Measurements from ENCODE around the gene OR5M3.

DNA sequence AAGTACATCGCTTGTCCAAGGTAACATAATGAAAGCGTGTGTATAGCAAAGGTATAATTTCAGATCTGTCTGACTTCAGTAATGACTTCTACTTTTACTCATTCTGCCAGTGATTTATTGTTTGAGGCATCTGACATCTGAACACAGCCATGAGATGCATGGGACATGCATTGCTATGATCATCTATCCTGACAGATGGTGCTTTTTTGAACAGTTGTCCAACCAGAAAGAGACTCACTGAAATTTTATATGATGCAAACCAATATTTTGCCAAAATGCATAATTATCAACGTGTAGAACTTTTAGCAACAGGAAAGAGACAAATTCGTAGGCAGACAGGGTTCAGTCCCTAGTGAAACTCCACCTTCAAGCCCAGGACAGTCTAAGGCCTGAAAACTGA is 19.6 kb downstream of the OR5M3 start:
- TF ChIP-seq, protein P1, sequence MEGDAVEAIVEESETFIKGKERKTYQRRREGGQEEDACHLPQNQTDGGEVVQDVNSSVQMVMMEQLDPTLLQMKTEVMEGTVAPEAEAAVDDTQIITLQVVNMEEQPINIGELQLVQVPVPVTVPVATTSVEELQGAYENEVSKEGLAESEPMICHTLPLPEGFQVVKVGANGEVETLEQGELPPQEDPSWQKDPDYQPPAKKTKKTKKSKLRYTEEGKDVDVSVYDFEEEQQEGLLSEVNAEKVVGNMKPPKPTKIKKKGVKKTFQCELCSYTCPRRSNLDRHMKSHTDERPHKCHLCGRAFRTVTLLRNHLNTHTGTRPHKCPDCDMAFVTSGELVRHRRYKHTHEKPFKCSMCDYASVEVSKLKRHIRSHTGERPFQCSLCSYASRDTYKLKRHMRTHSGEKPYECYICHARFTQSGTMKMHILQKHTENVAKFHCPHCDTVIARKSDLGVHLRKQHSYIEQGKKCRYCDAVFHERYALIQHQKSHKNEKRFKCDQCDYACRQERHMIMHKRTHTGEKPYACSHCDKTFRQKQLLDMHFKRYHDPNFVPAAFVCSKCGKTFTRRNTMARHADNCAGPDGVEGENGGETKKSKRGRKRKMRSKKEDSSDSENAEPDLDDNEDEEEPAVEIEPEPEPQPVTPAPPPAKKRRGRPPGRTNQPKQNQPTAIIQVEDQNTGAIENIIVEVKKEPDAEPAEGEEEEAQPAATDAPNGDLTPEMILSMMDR (IDR thresholded peaks at IDR 0.05): no peak
- no peak for TF ChIP-seq POLR2A (IDR thresholded peaks at IDR 0.05)
